Nucleus accumbens (tissue), 56 donors: Measurements from ENCODE around the gene NPHP4.

ENCODE experiments used
- DNase-seq, 56 donors: peaks; one replicate each; lab custom pipeline; 2025; lab: John Stamatoyannopoulos, UW

The NPHP4 gene

DNA sequence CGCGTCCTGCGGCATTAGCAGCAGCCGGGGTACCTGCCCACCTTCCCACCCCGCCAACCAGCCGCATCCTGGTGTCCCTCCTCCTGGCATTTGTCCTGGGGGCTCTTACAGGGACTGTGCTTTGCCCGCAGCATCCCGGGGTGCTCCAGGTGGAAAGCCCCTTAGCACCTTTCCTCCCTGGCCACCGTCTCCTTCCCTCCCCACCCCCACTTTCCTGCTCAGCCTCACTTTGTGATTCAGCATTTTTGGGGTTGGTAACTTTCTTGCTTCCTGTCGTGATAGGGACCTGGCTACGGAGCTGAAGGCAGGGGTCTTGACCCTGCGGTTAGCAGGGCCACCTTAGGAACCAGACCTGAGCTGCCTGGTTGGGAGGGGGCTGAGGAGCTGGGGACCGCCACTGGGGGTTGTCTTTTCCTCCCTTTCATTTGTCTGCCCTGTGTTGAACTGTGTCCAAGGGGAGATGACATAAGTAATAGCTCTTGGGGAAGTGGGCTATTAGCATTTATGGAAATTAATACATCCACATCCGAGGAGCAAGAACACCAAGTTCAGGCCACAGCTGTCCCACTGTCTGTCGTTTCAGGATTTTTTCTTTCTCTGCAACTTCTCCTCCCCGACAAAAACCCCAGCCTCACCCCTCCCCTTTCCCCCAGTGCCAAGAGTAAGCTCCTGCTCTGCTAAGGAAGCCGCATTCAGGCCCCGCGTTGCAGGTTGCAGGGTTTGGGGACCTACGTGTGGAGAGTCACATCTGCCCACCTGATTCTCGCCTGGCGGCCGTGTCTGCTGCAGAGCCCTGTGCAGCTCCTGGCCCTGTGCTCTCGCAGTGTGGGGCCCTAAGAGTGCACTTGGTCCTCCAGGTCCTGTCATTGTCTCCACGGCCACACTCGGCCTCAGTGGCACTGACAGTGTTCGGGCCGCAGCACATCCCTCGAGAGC is 1.6 kb upstream of the NPHP4 start:
- peak in 2 of 56 donors; percentile 6 to 9 for DNase-seq

DNA sequence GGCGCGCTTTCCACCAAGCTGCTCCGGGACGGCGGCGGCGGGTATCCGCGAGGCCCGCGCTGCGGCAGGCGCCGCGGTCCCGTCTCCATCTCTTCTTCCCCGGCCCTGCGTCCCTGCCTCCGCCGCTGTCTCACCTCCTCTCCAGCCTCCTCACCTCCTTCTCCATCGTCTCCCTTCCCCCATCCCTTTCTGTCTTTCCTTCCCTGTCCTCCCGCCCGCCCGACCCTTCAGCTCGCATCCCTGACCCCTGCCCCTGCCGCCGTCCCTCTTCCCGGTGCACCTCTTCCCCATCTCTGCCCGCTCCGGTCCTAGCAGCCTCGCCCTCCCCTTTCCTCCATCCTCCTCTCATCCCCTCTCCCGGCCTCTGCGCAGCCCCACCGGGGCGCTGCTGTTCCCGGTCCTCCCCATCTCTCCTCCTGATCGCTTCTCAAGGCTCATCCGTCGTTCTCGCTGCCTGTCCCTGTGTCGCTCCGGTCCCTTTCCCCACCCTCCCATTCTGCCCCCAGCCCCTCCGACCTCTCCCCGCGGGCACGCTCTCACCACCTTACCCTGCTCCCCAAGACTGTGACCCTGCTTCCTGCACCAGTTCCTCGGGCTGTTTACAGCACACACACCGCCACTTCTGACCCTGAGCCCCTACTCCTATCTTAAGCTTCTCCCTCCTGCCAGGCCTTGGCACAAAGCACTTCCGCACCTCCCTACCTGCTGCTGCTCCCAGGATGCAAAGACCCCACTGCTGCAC is 760 bp upstream of the NPHP4 start:
- DNase-seq = peak in 9 of 56 donors; percentile 33 to 62 (median 49)

DNA sequence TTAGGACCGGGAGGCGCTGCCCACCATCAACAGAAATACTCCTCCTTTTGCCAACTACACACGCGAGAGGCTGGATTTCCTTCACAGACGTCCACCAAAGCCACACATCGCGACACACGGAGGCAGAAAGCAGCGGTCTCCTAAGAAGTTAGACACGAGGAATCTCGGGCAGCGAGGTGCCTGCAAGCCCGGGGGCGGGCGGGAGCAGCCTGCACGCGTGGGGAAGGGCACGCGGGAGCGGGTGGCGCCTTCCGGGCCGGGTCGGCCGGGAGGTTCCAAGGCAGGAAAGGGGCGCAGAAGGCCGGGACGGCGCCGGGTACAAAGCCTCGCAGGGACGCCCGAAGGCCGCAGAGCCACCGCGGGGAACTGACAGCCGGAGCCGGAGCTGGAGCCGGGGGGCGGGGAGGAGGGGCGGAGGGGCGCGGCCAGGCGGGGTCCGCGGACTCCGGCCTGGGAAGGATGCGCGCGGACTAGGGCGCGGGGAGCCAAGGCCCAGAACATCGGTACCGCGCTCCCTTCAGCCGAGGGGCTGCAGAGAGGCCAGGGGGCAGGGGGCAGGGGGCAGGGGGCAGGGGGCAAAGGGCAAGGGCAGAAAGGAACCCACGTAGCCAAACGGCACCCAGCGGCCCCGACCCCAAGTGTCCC is 722 bp downstream of the NPHP4 start:
- DNase-seq = peak in 25 of 56 donors; percentile 20 to 71 (median 54)

DNA sequence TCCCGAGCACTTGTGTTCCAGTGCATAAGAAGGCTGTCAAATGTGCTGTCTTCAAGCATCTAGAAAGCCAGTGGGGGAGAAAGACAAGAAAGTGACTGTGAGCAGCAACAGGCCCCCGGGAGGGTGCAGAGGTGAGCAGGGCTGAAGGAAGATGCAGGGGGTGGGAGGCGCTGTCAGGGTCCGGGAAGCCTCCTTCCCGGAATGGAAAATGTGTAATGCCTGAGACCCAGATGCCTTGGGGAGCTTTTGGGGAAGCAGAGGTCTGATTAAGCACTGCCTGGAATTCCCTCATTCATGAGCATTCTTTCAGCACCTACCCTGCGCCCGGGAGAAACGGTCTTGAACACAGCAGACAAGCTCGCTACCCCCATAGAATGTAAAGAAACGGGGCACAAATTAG is 1.3 kb downstream of the NPHP4 start:
- DNase-seq = peak in 4 of 56 donors; percentile 22 to 38 (median 31)

DNA sequence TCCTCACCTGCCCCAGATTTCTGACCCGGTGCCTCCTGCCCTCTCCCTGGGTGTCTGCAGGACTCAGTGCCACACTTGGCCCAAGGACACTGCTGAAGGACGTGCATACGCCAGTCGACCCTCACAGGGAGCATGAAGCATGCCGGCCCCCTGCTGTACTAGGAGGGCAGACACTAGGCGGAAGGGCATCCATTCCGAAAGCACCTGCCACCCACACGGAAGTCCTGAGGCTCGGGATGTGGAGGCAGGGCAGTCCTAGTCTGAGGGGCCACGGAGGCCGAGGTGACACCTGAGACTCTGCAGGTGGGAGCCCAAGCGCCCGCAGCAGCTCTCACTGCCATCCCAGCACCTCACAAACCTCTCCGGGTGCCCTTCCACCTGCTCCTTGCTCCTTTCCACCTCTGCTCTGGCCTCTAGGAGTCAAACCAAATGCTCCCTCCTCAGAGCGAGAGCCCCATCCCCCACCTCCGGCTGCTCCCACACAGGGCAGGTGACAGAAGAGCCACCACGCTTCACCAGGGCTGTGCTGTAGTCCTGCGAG is 2.4 kb downstream of the NPHP4 start:
- DNase-seq = no peak

DNA sequence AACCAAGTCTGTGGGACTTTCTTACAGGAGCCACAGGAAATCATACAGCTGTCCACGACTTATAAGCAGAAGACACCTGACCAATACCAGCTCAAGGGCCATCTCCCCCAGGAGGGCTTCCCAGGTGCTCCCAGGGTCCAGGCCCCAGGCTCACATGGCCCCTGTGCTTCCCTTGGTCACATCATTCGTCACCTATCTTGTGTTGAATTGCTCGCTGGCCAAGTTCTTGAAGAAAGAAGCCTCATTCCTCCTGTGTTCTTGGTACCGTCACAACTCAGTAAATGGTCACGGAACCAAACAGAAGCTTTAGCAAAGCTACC is 3.0 kb downstream of the NPHP4 start:
- DNase-seq = no peak

DNA sequence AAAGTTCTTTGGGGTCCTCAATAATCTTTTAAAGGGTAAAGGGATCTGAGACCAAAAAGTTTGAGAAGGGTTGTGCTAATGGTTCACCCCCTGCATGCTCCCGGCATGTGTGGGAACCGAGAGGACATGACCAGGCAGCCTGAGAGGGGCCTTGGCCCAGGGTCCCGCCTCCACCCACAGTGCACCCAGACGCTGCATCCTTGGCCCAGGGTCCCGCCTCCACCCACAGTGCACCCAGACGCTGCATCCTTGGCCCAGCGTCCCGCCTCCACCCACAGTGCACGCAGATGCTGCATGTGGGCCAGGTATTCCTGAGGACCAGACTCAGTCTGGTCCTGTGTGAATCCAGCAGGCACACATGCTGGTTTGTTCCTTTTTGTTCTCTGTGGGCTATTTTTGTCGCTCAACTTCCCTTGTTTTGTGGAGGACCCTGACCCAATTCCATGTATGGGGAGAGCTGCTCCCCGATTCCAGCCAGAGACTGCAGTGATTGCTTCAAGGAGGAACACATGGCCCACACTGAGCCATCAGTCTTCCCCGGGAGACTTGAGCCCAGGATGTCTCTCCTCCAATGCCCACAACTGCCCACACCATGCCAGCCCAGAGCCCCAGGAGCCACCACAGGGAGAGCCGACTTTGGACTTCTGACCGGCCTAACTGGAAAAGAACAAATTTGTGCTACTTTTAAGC is 3.5 kb downstream of the NPHP4 start:
- DNase-seq = no peak

DNA sequence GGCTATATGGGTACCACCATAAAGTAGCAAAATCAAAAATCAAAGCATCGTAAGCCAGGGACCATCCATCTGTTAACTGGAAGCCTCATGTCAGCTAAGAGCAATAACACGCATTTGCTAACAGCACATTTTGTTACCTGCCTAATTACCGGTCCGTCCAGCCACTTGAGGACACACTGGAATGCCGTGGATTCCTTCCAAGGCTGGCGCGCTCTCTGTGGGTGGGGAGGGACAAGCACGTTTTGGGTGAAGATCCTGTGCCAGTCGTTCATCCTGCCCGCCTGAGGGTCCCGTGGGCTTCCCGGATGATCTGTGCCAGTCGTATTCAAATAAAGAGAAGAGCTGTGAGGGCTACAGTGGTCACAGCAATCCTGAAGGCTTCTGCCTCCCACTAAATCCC is 6.2 kb downstream of the NPHP4 start:
- DNase-seq = no peak

DNA sequence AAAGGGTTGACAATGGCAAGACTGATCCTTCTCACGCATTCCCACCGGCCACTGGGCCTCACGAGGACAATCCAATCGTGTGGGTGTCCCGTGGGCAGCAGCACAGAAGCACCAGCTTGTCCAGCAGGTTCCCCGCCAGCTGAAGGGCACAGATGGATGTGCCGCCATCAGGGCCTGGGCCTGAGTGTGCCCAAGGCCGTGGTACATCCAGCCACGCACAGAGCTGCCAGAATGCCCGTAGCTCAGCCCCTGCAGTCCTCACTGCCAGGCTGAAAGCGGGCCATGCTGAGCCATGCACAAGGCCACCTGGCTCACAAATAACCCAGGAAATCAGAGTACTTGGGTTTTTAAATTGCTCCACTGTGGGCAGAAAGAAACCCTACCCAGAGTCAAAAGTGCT is 7.0 kb downstream of the NPHP4 start:
- DNase-seq = no peak

DNA sequence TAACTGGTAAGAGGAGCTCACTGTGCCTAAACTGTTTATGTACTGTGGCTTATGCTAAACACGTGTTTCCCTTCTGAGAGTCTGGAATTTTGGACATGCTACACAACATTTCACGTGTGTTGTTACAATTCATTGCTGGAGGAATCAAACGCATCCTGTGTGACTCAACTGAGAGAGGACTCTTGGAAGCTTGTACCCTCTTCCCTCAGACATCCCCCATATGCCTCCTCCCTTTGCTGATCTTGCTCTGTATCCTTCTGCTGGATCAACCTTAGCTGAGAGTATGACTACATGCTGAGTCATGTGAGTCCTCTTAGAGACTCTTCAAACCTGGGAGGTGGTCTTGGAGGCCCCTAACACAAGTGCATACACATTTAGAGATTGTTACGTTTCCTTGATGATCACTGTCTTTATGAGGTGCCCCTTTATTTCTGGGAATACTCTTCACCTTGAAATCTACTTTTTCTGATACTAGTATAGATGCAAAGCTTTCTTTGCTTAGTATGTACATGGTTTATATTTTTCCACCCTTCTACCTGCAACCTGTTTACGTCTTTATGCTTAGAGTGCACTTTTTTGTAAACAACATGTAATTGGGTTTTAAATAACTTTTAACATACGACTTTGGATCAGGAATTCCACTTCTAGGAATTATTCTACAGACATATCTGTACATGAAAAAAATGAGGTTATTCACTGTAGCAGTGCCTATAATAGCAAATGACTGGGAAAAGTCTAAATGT is 8.7 kb downstream of the NPHP4 start:
- no peak for DNase-seq

DNA sequence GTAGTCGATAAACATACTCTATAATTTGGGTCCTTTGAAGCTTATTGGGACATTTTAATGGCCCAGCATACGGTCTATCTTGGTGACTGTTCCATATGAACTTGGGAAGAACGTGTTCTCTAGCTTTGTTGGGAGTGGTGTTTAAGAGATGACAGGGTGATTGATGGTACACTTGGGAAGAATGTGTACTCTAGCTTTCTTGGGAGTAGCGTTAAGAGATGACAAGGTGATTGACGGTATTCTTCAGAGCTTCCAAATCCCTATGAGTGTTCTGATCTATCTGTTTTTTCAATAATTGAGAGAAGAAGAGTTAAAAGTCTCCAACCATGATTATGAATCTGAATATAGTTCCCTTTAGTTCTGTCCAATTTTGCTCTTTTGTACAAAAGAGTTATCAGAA is 9.4 kb downstream of the NPHP4 start:
- no peak for DNase-seq

DNA sequence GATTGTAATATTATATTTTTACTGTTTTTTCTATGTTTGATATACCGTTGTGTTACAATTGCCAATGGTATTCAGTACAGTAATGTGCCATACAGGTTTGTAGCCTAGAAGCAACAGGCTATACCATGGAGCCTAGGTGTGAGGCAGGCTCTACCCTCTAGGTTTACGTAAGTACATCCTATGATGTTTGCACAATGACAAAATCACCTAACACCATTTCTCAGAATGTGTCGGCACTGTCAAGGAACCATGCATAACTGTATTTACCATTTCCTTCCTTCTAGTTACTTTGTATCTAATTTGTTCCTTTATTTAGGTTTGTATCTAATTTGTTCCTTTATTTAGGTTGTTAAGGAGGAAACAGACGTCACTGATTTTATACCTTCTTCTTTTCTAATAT is 9.9 kb downstream of the NPHP4 start:
- DNase-seq = no peak

DNA sequence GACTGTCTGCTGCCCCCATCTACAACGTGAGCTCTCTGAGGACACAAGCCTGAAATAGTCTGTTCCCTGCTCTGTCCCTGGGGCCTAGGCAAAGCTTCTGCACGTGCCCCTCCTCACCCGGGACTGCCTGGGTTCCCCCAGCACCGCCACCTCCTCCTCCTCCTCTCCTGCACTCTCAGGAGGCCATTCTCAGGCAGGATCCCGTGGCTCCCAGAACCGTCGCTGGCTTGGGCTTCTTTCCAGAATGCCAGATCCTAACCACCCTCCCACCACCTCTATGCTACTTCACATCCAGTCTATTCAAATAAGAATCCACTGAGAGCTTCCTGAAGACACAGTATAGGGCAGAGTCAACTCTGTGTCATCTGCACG is 11.2 kb downstream of the NPHP4 start:
- DNase-seq = no peak

DNA sequence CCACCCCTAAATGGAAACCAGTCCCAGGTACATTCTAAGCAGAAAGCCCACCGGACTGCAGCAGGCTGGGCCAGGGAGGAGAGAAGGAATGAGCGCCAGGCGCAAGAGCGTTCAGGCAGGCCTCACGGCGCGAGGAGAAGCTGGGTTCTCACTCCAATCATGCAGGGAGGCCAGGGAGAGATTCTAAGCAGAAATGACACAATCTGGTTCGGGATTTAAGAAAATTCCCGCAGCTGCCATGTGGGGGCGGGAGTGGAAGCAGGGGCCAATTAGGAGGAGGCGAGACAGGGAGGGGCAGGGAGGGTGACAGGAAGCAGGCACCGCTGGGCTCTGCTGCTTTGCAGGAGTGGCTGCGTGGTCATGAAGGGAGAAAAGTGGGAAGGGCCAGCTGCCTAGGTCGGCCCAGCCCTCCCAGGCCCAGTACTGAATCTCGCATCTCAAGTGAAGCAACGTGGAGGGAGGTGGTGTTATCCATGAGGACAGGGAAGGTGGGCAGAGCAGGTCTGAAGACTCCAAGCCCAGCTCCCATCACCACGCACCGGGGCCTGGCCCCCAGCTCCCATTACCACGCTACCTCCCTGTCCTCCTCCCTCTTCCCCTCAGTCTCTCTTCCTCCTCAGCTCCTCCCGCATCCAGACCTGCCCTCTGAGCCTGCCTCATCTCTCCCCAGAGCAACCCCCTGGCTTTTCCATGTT is 11.8 kb downstream of the NPHP4 start:
- DNase-seq = peak in 20 of 56 donors; percentile 8 to 67 (median 37)

DNA sequence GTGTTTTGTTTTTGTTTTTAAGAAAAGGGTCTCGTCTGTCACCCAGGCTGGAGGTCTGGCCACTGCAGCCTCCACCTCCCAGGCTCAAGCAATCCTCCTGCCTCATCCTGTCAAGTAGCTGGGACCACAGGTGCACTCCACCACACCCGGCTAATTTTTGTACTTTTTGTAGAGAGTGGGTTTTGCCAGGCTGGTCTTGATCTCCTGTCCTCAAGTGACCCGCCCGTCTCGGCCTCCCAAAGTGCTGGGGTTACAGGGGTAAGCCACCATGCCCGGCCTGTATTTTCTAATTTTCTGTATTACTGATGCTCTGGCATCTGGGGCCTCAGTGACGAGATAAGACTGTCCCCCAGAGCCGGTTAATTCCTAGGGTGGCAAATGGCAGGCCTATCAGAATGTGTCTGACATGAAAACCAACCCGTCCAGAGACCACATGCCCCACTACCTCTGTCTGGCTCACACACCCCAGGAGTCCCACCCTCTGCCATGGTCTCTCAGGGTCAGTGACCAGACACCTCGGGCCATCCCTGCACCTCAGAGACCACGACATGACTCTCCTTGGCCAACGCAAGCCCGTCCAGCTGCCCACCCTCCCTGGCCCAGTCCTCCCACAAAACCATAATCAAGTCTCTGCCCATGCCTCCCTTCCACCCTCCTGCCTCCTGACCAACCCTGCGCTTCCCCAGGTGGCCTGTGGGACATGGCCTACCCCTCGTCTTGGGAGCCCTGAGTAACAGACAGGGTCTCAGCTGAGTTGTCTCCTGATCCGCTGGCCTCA is 12.5 kb downstream of the NPHP4 start:
- no peak for DNase-seq

DNA sequence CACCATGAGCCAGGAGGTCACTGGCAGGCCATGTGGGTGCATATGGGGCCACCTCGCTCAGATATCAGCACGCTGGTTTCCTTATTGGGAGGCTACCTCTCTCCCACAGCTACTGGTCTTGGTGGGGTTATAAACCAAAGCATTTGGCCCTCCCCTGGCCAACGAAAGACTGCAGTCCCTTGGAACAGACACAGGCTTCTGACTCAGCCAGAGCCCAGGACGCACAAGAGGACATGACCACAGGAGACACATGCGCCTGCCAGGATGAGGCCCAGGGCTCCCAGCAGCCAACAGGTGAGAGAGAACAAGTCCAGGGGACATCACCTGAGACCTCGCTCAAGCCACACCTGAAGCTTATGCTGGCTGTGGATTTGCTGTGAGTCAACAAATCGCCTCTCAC is 13.8 kb downstream of the NPHP4 start:
- DNase-seq = no peak

DNA sequence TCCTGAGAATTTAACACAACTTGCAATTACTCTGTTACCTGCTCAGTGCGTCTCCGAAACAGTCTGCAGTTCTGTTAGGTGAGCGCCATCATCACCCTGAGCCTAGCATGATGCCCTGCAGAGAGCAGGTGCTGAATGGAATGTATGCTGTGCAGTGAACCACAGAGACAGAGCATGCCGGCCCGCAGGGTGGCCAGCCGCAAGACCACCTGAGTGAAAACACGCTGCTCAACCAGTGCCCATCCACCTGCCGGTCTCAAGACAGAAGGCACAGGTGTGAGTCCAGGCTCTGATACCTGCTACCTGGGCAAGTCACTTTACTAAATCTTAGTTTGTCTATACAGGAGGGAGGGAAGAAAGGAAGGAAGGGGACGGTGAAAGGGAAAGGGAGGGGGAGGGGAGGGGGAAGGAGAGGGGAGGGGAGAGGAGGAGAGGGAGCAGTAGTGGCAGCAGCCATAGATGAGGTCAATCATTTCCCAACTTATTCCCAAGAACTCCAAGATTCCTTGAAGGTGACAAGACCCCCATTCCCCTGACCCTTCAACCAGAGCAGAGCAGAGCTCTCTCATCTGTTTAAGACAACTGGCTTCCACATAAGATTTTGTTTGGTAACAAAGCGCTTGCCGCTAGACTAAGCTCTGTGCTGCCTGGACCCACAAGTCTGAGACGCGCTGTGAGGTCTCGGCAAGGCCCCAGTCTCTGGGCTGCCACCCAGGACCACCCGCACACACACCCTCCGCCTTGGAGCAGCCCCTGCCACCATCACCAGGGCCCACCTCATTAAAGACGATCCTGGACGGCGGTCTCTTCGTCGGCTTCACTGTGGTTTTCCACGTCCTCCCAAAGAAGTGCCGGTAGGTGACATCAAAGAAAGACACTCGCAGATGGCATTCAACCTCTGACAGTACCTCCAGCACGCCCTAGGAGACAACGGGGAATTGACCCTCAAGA is 14.5 kb downstream of the NPHP4 start:
- no peak for DNase-seq
